BE2C (cell line): ENCODE measurements around the gene ISG20L2.

Experiments used
- DNase-seq: peaks from one replicate; pipeline ENCODE4 v3.0.0-alpha.2; 2020
- H3K27me3 ChIP-seq: fragments of 250-450 bp; sonication (Bioruptor Pico); 2 replicates; pipeline ENCODE4 v1.5.1; 2020; ENCODE audit warnings: mild to moderate bottlenecking
- H3K36me3 ChIP-seq: fragments of 250-450 bp; sonication (Bioruptor Pico); 2 replicates; pipeline ENCODE4 v1.5.1; 2020; ENCODE audit warnings: mild to moderate bottlenecking
- H3K4me1 ChIP-seq: fragments of 250-450 bp; sonication (Bioruptor Pico); 2 replicates; pipeline ENCODE4 v1.5.1; 2020
- H3K4me3 ChIP-seq: 2 replicates; pipeline ENCODE4 v1.5.1; 2011; ENCODE audit warnings: low read depth, low read length
- H3K9me3 ChIP-seq: fragments of 250-450 bp; sonication (Bioruptor Pico); 2 replicates; pipeline ENCODE4 v1.5.1; 2020
- CTCF ChIP-seq: IDR thresholded peaks from 2 replicates; pipeline ENCODE4 v1.5.1; 2012; ENCODE audit warnings: mild to moderate bottlenecking, low read depth, low read length

Gene ISG20L2

GRCh38 chr1:156743367-156744302 is 15.1 kb upstream of the ISG20L2 start:
- no peak overlapping the region for H3K4me3 ChIP-seq
- no peak for DNase-seq
- no peaks in the 10 kb centered on the region for H3K27me3 ChIP-seq
- H3K4me1 ChIP-seq = peaks cover 17% of the 10 kb centered on the region
- no peaks in the 10 kb centered on the region for H3K9me3 ChIP-seq
- no peak for TF ChIP-seq CTCF
- H3K36me3 ChIP-seq = peaks cover 37% of the 10 kb centered on the region

GRCh38 chr1:156742801-156743200 is 14.2 kb upstream of the ISG20L2 start:
- Histone ChIP-seq H3K27me3 (no peaks in the 10 kb centered on the region), H3K36me3 (peaks cover 45% of the 10 kb centered on the region), H3K9me3 (no peaks in the 10 kb centered on the region), H3K4me1 (peaks cover 9% of the 10 kb centered on the region), H3K4me3 (no peak overlapping the region)
- DNase-seq = no peak
- TF ChIP-seq CTCF = no peak

- peaks cover 5% of the 10 kb centered on the region for H3K4me1 ChIP-seq
- H3K4me3 ChIP-seq = no peak overlapping the region
- DNase-seq = no peak
- H3K27me3 ChIP-seq = no peaks in the 10 kb centered on the region
- H3K9me3 ChIP-seq = no peaks in the 10 kb centered on the region
- H3K36me3 ChIP-seq = peaks cover 51% of the 10 kb centered on the region
- TF ChIP-seq CTCF = no peak
These were observed 13.5 kb upstream of the ISG20L2 start for GRCh38 chr1:156742017-156742416.

GRCh38 chr1:156741481-156741983 is 13.0 kb upstream of the ISG20L2 start:
- H3K9me3 ChIP-seq = no peaks in the 10 kb centered on the region
- no peak for TF ChIP-seq CTCF
- peak overlapping the region; percentile 35 for H3K4me3 ChIP-seq
- H3K4me1 ChIP-seq = peaks cover 5% of the 10 kb centered on the region
- no peaks in the 10 kb centered on the region for H3K27me3 ChIP-seq
- H3K36me3 ChIP-seq = peaks cover 54% of the 10 kb centered on the region
- no peak for DNase-seq

- no peak for TF ChIP-seq CTCF
- peak; percentile 97 for DNase-seq
- no peaks in the 10 kb centered on the region for H3K9me3 ChIP-seq
- no peaks in the 10 kb centered on the region for H3K4me1 ChIP-seq
- H3K36me3 ChIP-seq = peaks cover 49% of the 10 kb centered on the region
- H3K4me3 ChIP-seq = peak within 1 kb of the TSS; percentile 96
- no peaks in the 10 kb centered on the region for H3K27me3 ChIP-seq
These were observed 12.3 kb upstream of the ISG20L2 start, which contains the start of gene MRPL24 for GRCh38 chr1:156740741-156741480. MRPL24 (minus strand) TSS chr1:156741088; CDS start chr1:156738704, 2,384 bp downstream.
